HG02970 (cell line): ENCODE measurements around the gene HACD4.
"Not testable (repeated sequence)": the region's sequence is repeated elsewhere in the genome, so short reads cannot be mapped to it uniquely, and the experiment has no call there.

ENCODE experiments used
- ATAC-seq: cut with Tn5 transposase; IDR thresholded peaks from one replicate; pipeline ENCODE4 v1.9.1; 2021; ENCODE audit warnings: mild to moderate bottlenecking, moderate library complexity, moderate number of reproducible peaks; ENCODE audit not compliant: unreplicated experiment, low FRiP score

Gene HACD4

DNA sequence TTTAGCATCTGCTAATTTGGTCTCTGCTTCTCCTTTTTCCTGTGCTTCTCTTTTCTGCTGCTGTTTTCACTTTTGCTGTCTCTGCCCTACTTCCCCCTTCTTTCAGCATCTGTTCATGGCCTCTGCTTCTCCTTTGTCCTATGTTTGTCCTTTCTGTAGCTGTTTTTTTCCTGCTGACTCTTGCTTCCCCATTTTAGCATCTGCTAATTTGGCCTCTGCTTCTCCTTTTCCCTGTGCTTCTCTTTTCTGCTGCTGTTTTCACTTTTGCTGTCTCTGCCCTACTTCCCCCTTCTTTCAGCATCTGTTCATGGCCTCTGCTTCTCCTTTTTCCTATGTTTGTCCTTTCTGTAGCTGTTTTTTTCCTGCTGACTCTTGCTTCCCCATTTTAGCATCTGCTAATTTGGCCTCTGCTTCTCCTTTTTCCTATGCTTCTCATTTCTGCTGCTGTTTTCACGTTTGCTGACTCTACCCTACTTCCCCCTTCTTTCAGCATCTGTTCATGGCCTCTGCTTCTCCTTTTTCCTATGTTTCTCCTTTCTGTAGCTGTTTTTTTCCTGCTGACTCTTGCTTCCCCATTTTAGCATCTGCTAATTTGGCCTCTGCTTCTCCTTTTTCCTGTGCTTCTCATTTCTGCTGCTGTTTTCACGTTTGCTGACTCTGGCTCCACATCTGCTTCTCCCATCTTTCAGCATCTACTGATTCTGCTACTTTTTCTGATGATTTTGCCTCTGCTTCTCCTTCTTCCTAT, 57.1 kb downstream of the HACD4 start:
- not testable (repeated sequence) for ATAC-seq

DNA sequence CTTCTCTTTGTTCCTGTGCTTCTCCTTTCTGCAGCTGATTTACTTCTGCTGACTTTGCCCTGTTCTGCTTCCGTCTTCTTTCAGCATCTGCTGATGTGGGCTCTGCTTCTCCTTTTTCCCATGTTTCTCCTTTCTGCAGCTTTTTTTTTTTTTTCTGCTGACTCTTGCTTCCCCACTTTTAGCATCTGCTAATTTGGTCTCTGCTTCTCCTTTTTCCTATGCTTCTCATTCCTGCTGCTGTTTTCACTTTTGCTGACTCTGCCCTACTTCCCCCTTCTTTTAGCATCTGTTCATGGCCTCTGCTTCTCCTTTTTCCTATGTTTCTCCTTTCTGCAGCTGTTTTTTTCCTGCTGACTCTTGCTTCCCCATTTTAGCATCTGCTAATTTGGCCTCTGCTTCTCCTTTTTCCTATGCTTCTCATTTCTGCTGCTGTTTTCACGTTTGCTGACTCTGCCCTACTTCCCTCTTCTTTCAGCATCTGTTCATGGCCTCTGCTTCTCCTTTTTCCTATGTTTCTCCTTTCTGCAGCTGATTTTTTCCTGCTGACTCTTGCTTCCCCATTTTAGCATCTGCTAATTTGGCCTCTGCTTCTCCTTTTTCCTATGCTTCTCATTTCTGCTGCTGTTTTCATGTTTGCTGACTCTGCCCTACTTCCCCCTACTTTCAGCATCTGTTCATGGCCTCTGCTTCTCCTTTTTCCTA, 58.0 kb downstream of the HACD4 start:
- ATAC-seq: not testable (repeated sequence)

DNA sequence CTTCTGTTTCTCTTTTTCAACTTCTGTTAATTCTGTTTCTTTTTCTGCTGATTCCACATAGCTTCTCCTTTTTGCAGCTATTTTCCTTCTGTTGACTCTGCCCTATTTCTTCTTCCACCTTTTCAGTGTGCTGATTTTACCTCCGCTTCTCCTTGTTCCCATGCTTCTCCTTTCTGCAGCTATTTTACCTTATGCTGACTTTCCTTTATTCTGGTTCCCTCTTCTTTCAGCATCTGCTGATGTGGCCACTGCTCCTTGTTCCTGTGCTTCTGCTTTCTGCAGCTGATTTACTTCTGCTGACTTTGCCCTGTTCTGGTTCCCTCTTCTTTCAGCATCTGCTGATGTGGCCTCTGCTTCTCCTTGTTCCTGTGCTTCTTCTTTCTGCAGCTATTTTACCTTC, 58.8 kb downstream of the HACD4 start:
- no peak for ATAC-seq

DNA sequence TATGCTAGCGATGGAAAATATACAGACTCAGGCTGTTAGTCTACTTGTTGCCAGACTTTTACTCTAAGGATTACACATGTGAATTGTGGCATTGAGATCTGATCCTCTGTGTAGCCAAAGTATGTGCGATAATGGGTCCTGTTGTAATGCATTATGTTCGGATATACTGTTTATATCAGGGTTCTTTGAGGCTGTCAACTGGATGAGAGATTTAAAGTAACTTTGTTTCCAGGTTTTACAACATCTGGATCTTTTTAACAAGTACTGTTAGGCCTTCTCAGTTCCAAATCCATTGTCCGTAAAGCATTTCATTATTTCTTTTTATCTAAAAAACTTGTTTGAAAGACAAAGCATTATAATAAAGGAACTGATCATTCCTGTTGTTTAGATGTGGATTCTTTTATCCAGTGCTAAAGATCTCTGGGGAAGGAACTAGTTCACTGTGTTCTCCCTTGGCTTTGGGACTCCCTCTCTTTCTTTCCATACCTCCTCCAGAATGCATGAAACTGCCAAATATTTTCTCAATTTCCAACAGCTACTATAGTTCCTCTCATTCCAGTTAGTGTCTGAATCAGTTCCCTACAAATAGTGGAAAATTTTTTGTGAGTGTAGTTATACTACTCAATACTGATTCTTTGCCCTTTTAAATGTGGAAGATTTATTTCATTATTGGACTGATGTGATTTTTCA, 68.8 kb downstream of the HACD4 start:
- ATAC-seq: no peak

DNA sequence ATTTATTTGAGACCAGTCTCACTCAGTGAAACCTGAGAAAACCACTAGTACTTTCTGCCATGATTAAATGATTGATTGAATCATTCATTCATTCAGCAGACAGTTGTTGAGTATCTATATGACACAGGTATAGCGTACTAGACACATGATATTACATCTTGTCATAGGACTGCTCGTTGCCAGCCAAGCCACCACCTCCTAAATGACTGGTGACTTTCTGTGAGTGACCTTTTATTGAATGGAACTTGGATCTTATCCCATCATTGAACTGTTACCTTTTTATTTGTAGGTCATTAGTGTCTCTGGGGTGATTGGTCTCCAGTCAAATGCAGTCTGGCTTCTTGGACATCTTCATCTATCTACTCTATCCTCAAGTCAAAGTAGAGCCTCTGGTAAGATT, 80.7 kb downstream of the HACD4 start:
- ATAC-seq: no peak
